Liver (tissue), 2 donors: ENCODE measurements around the gene CLCN2.

Experiments used
- YY1 ChIP-seq: IDR thresholded peaks from 2 replicates; pipeline ENCODE4 v1.6.1; 2016; ENCODE audit warnings: antibody characterized with exemption, mild to moderate bottlenecking
- TF ChIP-seq, protein P1 (sequence below): IDR thresholded peaks from 2 replicates; pipeline ENCODE4 v1.6.1; 2016; ENCODE audit warnings: antibody characterized with exemption, mild to moderate bottlenecking
- TF ChIP-seq, protein P2 (sequence below): fragments of 150-350 bp; IDR thresholded peaks from 2 replicates; pipeline ENCODE4 v1.5.1; 2017; ENCODE audit warnings: improper control_type of control experiment, low read depth, low read length; ENCODE audit not compliant: missing input control
- donor health status: healthy.

DNA sequence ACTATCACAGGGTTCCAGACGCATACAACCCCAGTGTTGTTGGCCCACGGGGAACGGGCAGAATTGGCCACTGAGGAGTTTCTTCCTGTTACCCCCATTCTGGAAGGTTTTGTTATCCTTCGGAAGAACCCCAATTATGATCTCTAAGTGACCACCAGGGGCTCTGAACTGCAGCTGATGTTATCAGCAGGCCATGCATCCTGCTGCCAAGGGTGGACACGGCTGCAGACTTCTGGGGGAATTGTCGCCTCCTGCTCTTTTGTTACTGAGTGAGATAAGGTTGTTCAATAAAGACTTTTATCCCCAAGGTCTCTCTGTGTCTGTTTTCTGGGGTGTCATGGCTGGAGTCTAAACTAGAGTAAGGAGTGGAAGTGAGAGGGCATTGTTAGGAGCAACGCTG lies 52.7 kb downstream of the CLCN2 start:
- TF ChIP-seq, protein P1, sequence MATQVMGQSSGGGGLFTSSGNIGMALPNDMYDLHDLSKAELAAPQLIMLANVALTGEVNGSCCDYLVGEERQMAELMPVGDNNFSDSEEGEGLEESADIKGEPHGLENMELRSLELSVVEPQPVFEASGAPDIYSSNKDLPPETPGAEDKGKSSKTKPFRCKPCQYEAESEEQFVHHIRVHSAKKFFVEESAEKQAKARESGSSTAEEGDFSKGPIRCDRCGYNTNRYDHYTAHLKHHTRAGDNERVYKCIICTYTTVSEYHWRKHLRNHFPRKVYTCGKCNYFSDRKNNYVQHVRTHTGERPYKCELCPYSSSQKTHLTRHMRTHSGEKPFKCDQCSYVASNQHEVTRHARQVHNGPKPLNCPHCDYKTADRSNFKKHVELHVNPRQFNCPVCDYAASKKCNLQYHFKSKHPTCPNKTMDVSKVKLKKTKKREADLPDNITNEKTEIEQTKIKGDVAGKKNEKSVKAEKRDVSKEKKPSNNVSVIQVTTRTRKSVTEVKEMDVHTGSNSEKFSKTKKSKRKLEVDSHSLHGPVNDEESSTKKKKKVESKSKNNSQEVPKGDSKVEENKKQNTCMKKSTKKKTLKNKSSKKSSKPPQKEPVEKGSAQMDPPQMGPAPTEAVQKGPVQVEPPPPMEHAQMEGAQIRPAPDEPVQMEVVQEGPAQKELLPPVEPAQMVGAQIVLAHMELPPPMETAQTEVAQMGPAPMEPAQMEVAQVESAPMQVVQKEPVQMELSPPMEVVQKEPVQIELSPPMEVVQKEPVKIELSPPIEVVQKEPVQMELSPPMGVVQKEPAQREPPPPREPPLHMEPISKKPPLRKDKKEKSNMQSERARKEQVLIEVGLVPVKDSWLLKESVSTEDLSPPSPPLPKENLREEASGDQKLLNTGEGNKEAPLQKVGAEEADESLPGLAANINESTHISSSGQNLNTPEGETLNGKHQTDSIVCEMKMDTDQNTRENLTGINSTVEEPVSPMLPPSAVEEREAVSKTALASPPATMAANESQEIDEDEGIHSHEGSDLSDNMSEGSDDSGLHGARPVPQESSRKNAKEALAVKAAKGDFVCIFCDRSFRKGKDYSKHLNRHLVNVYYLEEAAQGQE: no peak
- TF ChIP-seq, protein P2, sequence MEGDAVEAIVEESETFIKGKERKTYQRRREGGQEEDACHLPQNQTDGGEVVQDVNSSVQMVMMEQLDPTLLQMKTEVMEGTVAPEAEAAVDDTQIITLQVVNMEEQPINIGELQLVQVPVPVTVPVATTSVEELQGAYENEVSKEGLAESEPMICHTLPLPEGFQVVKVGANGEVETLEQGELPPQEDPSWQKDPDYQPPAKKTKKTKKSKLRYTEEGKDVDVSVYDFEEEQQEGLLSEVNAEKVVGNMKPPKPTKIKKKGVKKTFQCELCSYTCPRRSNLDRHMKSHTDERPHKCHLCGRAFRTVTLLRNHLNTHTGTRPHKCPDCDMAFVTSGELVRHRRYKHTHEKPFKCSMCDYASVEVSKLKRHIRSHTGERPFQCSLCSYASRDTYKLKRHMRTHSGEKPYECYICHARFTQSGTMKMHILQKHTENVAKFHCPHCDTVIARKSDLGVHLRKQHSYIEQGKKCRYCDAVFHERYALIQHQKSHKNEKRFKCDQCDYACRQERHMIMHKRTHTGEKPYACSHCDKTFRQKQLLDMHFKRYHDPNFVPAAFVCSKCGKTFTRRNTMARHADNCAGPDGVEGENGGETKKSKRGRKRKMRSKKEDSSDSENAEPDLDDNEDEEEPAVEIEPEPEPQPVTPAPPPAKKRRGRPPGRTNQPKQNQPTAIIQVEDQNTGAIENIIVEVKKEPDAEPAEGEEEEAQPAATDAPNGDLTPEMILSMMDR: no peak
- TF ChIP-seq YY1: no peak
